Hepatocyte (in vitro differentiated cells): ENCODE data around the gene PTPN11. TPM values are rescaled to one million over a fixed set of nuclear protein-coding genes. Genes with fewer than 3 reads are reported as not detected.
"Not testable (repeated sequence)": the region's sequence is repeated elsewhere in the genome, so short reads cannot be mapped to it uniquely, and the experiment has no call there.

Experiments used
- DNase-seq: peaks from one replicate; pipeline ENCODE4 v3.0.0-alpha.2; 2016; ENCODE audit warnings: low spot score
- H2AFZ ChIP-seq: fragments of 200-600 bp; sonication (generic); 2 replicates; pipeline ENCODE4 v1.6.0; 2016; ENCODE audit warnings: antibody characterized with exemption, mild to moderate bottlenecking
- H3K27ac ChIP-seq: fragments of 200-600 bp; sonication (generic); 2 replicates; pipeline ENCODE4 v1.5.1; 2016; ENCODE audit warnings: mild to moderate bottlenecking
- H3K27me3 ChIP-seq: fragments of 200-600 bp; sonication (generic); 2 replicates; pipeline ENCODE4 v1.6.1; 2016
- H3K36me3 ChIP-seq: fragments of 200-600 bp; sonication (generic); replicated peaks from 2 replicates; pipeline ENCODE4 v1.5.1; 2016; ENCODE audit warnings: low read depth; ENCODE audit not compliant: insufficient read depth
- H3K4me1 ChIP-seq: fragments of 200-600 bp; sonication (generic); 2 replicates; pipeline ENCODE4 v1.5.1; 2016; ENCODE audit warnings: mild to moderate bottlenecking, moderate library complexity; ENCODE audit not compliant: insufficient read depth
- H3K4me2 ChIP-seq: fragments of 200-600 bp; sonication (generic); 2 replicates; pipeline ENCODE4 v1.6.0; 2016
- H3K4me3 ChIP-seq: fragments of 200-600 bp; sonication (generic); 2 replicates; pipeline ENCODE4 v1.5.1; 2016; ENCODE audit warnings: mild to moderate bottlenecking
- H3K79me2 ChIP-seq: fragments of 200-600 bp; sonication (generic); 2 replicates; pipeline ENCODE4 v1.6.0; 2017; ENCODE audit warnings: mild to moderate bottlenecking
- H3K9me2 ChIP-seq: fragments of 200-600 bp; sonication (generic); replicated peaks from 2 replicates; pipeline ENCODE4 v1.6.0; 2017; ENCODE audit warnings: mild to moderate bottlenecking; ENCODE audit not compliant: insufficient read depth
- H3K9me3 ChIP-seq: fragments of 200-600 bp; sonication (generic); 2 replicates; pipeline ENCODE4 v1.5.1; 2016; ENCODE audit warnings: low read depth, mild to moderate bottlenecking
- H4K20me1 ChIP-seq: fragments of 200-600 bp; sonication (generic); 2 replicates; pipeline ENCODE4 v1.6.0; 2016; ENCODE audit warnings: mild to moderate bottlenecking; ENCODE audit not compliant: insufficient read depth, poor library complexity, severe bottlenecking
- EZH2 ChIP-seq: fragments of 200-600 bp; sonication (generic); IDR thresholded peaks from 2 replicates; pipeline ENCODE4 v1.6.1; 2016; ENCODE audit warnings: antibody characterized with exemption, mild to moderate bottlenecking, borderline replicate concordance
- EZH2phosphoT487 ChIP-seq: fragments of 200-600 bp; sonication (generic); IDR thresholded peaks from one replicate; pipeline ENCODE4 v1.6.1; 2018; ENCODE audit warnings: antibody characterized with exemption, mild to moderate bottlenecking, low read depth, moderate library complexity; ENCODE audit not compliant: unreplicated experiment, severe bottlenecking
- WGBS: methylation state at CpG from one replicate; pipeline ENCODE4 v1.1.6; 2016; ENCODE audit warnings: low lambda C conversion rate; ENCODE audit errors: missing lambda C conversion rate; 5-methylcytosine and 5-hydroxymethylcytosine counted together
- polyA plus RNA-seq: library from polyadenylated mRNA; unstranded; fragments of >200 nt; fragmentation: Nextera tagmentation; extraction: Ambion mirVana; gene quantifications from 2 replicates; pipeline ENCODE4 v1.2.1, GENCODE V29; 2016
- total RNA-seq: library from RNA; depleted of rRNA; stranded (reverse); fragments of >200 nt; gene quantifications from 2 replicates; pipeline ENCODE4 v1.2.3, GENCODE V29; 2014
- TF ChIP-seq, protein P1 (sequence below): fragments of 200-600 bp; sonication (generic); IDR thresholded peaks from 2 replicates; pipeline ENCODE4 v1.5.1; 2016; ENCODE audit warnings: antibody characterized with exemption, mild to moderate bottlenecking; ENCODE audit not compliant: poor library complexity

PTPN11 gene
- total and polyA plus RNA-seq, 2 experiments from 2014 or later: 66.6 to 102 TPM

DNA sequence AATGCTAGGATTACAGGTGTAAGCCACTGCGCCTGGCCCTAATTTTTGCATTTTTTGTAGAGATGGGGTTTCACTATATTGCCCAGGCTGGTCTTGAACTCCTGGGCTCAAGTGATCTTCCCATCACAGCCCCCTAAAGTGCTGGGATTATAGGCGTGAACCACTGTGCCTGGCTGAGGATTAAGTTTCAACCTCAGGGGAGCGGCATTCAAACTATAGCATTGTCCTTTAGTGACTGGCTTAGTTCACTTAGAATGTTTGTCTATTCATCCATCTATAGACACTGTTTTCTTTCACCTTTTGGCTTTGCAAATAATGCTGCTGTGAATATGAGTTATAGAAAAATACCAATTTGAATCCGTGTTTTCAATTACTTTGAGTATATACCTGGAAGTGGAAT is 25.2 kb downstream of the PTPN11 start:
- TF ChIP-seq EZH2phosphoT487 (no peak), EZH2 (no peak)
- TF ChIP-seq, protein P1, sequence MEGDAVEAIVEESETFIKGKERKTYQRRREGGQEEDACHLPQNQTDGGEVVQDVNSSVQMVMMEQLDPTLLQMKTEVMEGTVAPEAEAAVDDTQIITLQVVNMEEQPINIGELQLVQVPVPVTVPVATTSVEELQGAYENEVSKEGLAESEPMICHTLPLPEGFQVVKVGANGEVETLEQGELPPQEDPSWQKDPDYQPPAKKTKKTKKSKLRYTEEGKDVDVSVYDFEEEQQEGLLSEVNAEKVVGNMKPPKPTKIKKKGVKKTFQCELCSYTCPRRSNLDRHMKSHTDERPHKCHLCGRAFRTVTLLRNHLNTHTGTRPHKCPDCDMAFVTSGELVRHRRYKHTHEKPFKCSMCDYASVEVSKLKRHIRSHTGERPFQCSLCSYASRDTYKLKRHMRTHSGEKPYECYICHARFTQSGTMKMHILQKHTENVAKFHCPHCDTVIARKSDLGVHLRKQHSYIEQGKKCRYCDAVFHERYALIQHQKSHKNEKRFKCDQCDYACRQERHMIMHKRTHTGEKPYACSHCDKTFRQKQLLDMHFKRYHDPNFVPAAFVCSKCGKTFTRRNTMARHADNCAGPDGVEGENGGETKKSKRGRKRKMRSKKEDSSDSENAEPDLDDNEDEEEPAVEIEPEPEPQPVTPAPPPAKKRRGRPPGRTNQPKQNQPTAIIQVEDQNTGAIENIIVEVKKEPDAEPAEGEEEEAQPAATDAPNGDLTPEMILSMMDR: no peak
- Histone ChIP-seq H3K9me3 (no peaks in the 10 kb centered on the region), H3K27me3 (no peaks in the 10 kb centered on the region), H4K20me1 (peaks cover 31% of the 10 kb centered on the region), H3K4me1 (no peaks in the 10 kb centered on the region), H3K4me3 (no peak overlapping the region), H3K36me3 (no peaks in the 10 kb centered on the region), H3K79me2 (peaks cover 62% of the 10 kb centered on the region), H3K9me2 (no peaks in the 10 kb centered on the region), H3K4me2 (no peak overlapping the region), H2AFZ (no peak overlapping the region), H3K27ac (no peak overlapping the region)
- no peak for DNase-seq
- WGBS: 95% methylated on average over 4 of the region's 4 CpGs

DNA sequence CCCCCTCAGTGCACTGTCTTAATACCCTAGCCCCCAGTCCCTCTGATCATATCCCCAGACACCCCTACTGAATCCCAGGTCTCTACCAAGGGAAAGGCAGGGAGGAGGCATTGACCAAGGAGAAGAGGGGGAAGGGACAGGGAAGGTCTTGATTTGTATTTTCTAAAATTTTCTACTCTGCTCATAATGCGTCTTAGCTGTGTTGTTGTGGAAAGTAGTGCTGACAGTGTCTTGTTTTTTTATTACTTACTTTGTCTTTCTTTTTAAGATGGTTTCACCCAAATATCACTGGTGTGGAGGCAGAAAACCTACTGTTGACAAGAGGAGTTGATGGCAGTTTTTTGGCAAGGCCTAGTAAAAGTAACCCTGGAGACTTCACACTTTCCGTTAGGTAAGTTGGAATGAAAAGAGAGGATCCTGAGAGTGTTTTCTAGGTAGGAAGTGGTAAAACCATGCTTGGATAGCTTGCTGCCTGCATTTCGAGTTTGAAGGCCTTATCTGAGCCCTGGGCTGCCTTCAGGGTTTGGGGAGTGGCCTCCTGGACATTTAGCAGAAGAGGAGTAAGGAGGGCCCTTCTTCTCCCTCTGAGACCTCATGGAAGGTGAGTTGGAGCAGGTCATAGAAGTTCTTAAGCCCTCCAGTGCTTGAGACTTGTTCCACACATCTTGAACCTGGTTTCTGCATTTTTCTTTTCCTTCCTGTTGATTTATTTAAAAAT is 27.4 kb downstream of the PTPN11 start:
- Histone ChIP-seq H3K4me2 (no peak overlapping the region), H3K27me3 (no peaks in the 10 kb centered on the region), H3K36me3 (no peaks in the 10 kb centered on the region), H3K4me1 (no peaks in the 10 kb centered on the region), H3K9me2 (no peaks in the 10 kb centered on the region), H2AFZ (no peak overlapping the region), H3K27ac (no peak overlapping the region), H3K4me3 (no peak overlapping the region), H4K20me1 (peaks cover 14% of the 10 kb centered on the region), H3K79me2 (peaks cover 41% of the 10 kb centered on the region), H3K9me3 (no peaks in the 10 kb centered on the region)
- DNase-seq: no peak
- TF ChIP-seq, protein P1: no peak
- TF ChIP-seq EZH2phosphoT487 (no peak), EZH2 (no peak)
- WGBS: 94% methylated on average over 3 of the region's 3 CpGs

DNA sequence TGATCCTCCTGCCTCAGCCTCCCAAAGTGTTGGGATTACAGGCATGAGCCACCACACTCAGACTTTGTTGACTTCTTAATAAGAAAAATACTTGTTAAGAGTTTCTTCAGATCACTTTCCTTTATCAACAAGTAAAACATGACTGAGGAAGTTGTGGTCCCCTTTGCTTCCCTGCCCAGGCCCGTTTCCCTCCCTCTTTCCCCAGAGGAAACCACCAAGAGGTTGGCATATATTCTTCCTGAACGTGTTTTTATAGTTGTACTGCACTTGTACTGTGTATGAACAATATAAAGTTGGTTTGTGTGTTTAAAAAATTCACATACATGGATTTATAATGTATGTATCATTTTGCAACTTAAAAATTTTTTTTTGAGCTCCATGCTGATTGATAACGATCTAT is 28.4 kb downstream of the PTPN11 start:
- Histone ChIP-seq H3K9me3 (no peaks in the 10 kb centered on the region), H4K20me1 (peaks cover 11% of the 10 kb centered on the region), H3K4me2 (no peak overlapping the region), H3K27me3 (no peaks in the 10 kb centered on the region), H3K36me3 (no peaks in the 10 kb centered on the region), H2AFZ (no peak overlapping the region), H3K79me2 (peaks cover 32% of the 10 kb centered on the region), H3K4me3 (no peak overlapping the region), H3K4me1 (no peaks in the 10 kb centered on the region), H3K9me2 (no peaks in the 10 kb centered on the region), H3K27ac (no peak overlapping the region)
- WGBS: 95% methylated on average over 3 of the region's 3 CpGs
- no peak for DNase-seq
- TF ChIP-seq, protein P1: no peak
- no peak for TF ChIP-seq EZH2
- TF ChIP-seq EZH2phosphoT487: no peak

DNA sequence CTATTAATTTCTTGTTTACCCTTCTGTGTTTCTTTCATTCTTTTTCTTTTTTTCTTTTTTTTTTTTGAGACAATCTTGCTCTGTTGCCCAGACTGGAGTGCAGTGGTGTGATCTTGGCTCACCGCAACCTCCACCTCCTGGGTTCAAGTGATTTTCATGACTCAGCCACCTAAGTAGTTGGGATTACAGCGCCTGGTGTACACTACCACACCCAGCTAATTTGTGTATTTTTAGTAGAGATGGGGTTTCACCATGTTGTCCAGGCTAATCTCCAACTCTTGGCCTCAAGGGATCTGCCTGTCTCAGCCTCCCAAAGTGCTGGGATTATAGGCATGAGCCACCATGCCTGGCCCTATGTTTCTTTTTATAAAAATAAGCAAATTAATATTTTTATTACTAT is 29.4 kb downstream of the PTPN11 start:
- H3K4me2 ChIP-seq, H3K36me3 ChIP-seq, H3K27ac ChIP-seq, H3K4me1 ChIP-seq, H3K27me3 ChIP-seq, H3K4me3 ChIP-seq, H3K9me2 ChIP-seq, H3K9me3 ChIP-seq, H4K20me1 ChIP-seq, DNase-seq, H2AFZ ChIP-seq: not testable (repeated sequence)
- peaks cover 23% of the 10 kb centered on the region for H3K79me2 ChIP-seq
- 97% methylated on average over 2 of the region's 2 CpGs for whole genome bisulfite sequencing
